SH-SY5Y (cell line): ENCODE measurements around the gene HOXD11.

Experiments used
- GATA2 ChIP-seq: IDR thresholded peaks from 2 replicates; pipeline ENCODE4 v1.6.1; 2011; ENCODE audit warnings: mild to moderate bottlenecking, low read depth, low read length
- GATA3 ChIP-seq: IDR thresholded peaks from 2 replicates; pipeline ENCODE4 v1.6.1; 2011; ENCODE audit warnings: low read depth, mild to moderate bottlenecking, low read length, moderate library complexity

GRCh38 chr2:176139661-176140512 lies 32.8 kb downstream of the HOXD11 start:
- TF ChIP-seq GATA3 (no peak), GATA2 (no peak)
